GM21390 (cell line): ENCODE data around the gene AP1G1.

ENCODE experiments used
- ATAC-seq: cut with Tn5 transposase; IDR thresholded peaks from one replicate; pipeline ENCODE4 v1.9.1; 2021; ENCODE audit not compliant: unreplicated experiment

Gene AP1G1

GRCh38 chr16:71758293-71758760, 50.3 kb downstream of the AP1G1 start:
- no peak for ATAC-seq

GRCh38 chr16:71754652-71755051, 54.0 kb downstream of the AP1G1 start:
- ATAC-seq: no peak

- no peak for ATAC-seq
These were observed 54.5 kb downstream of the AP1G1 start for GRCh38 chr16:71754108-71754507.

- no peak for ATAC-seq
These were observed 60.4 kb downstream of the AP1G1 start for GRCh38 chr16:71748226-71748625.

GRCh38 chr16:71746442-71747046, 62.1 kb downstream of the AP1G1 start:
- no peak for ATAC-seq

GRCh38 chr16:71738855-71739254, 69.8 kb downstream of the AP1G1 start:
- ATAC-seq: no peak

- ATAC-seq: no peak
These were observed 71.1 kb downstream of the AP1G1 start for GRCh38 chr16:71737501-71737900.

- no peak for ATAC-seq
These were observed 74.1 kb downstream of the AP1G1 start for GRCh38 chr16:71734511-71734910.

- ATAC-seq: no peak
These were observed 76.0 kb downstream of the AP1G1 start for GRCh38 chr16:71732587-71732986.

- no peak for ATAC-seq
These were observed 80.9 kb downstream of the AP1G1 start for GRCh38 chr16:71727551-71728324.

- no peak for ATAC-seq
These were observed 81.9 kb downstream of the AP1G1 start for GRCh38 chr16:71726476-71727315.

GRCh38 chr16:71724320-71724751, 84.3 kb downstream of the AP1G1 start, which contains the start of gene PHLPP2:
Gene PHLPP2 (minus strand): TSS chr16:71724701. CDS start chr16:71714795, 9,906 bp downstream.
- no peak for ATAC-seq

GRCh38 chr16:71723537-71724319, 84.9 kb downstream of the AP1G1 start:
- peak; percentile 75 for ATAC-seq

- ATAC-seq: peak; percentile 36
These were observed 85.7 kb downstream of the AP1G1 start for GRCh38 chr16:71722801-71723536.

- ATAC-seq: no peak
These were observed 87.4 kb downstream of the AP1G1 start for GRCh38 chr16:71721066-71721740.

- ATAC-seq: no peak
These were observed 96.1 kb downstream of the AP1G1 start for GRCh38 chr16:71712501-71712900.

- ATAC-seq: no peak
These were observed 96.8 kb downstream of the AP1G1 start for GRCh38 chr16:71711789-71712188.

GRCh38 chr16:71709229-71709781, 99.3 kb downstream of the AP1G1 start:
- ATAC-seq: no peak

GRCh38 chr16:71708696-71709095, 99.9 kb downstream of the AP1G1 start:
- no peak for ATAC-seq
